ENCODE data around the gene TNS1. TPM values are rescaled to one million over a fixed set of nuclear protein-coding genes. Genes with fewer than 3 reads are reported as not detected.

TNS1 gene
- total RNA-seq, 1 experiment from 2014 or later = 6.2 TPM

DNA sequence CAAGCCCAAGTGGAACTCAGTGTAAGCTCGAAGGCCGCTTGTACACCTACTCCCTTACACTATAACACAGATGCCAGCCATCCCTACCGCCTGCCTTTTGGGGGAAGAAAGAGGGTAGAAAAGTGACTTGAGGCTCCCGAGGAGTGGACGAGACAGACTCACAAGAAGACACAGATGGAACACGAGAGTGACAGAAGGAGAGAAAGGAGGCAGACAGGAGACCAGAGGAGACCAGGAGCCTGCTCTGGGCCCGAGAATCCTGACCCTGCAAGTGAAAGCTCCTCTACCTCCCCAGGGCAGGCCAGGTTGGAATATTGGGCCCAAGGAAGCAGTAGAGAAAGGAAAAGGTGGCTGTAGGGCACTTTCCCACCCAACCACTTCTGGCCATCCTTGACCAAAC, 23.4 kb upstream of the TNS1 start:
- no TSS peak for BruUV-seq (replicated peaks)
- Histone ChIP-seq H4K20me1 (ENCODE audit: insufficient read depth) (no peaks in the 10 kb centered on the region), H2AFZ (ENCODE audit: low read depth, low read length, poor library complexity, severe bottlenecking) (no peak overlapping the region), H3K4me1 (ENCODE audit: control insufficient read depth in 1 of 2, insufficient read depth in 2 of 2, low read length in 2 of 2) (no peaks in the 10 kb centered on the region), H3K79me2 (ENCODE audit: insufficient read depth, low read length) (no peaks in the 10 kb centered on the region), H3K4me3 (replicated peaks in 1 of 2; ENCODE audit: low read depth in 1 of 2, low read length in 2 of 2) (no peak overlapping the region), H3K9me3 (ENCODE audit: control insufficient read depth in 1 of 2, insufficient read depth in 1 of 2, low read depth in 1 of 2, low read length in 2 of 2) (no peaks in the 10 kb centered on the region), H3K4me2 (ENCODE audit: low read length) (no peak overlapping the region), H3K27me3 (ENCODE audit: insufficient read depth, low read length) (no peaks in the 10 kb centered on the region), H3K9ac (ENCODE audit: low read length) (no peak overlapping the region), H3K36me3 (ENCODE audit: control insufficient read depth in 1 of 2, insufficient read depth in 2 of 2, low read length in 2 of 2) (no peaks in the 10 kb centered on the region), H3K27ac (ENCODE audit: low read depth, low read length) (no peak overlapping the region), H3K9me2 (ENCODE audit: insufficient read depth) (no peaks in the 10 kb centered on the region)
- TF ChIP-seq SIN3A (IDR thresholded peaks at IDR 0.05; ENCODE audit: low read depth) (no peak), TCF7L2 (IDR thresholded peaks at IDR 0.05; ENCODE audit: borderline replicate concordance, extremely low read depth, insufficient read depth, insufficient read length) (no peak), EZH2 (IDR thresholded peaks at IDR 0.05) (no peak), POLR2AphosphoS5 (IDR thresholded peaks at IDR 0.05; ENCODE audit: low read depth, low read length) (no peak), JUND (IDR thresholded peaks at IDR 0.05) (no peak), ZNF274 (IDR thresholded peaks at IDR 0.05; ENCODE audit: low read depth, low read length) (no peak), SP1 (IDR thresholded peaks at IDR 0.05; ENCODE audit: low read depth) (no peak), YY1 (IDR thresholded peaks at IDR 0.05; ENCODE audit: extremely low read depth, insufficient replicate concordance, low read depth, low read length) (no peak), CEBPB (IDR thresholded peaks at IDR 0.05; ENCODE audit: low read depth) (no peak), ZFX (IDR thresholded peaks at IDR 0.05) (no peak), EGR1 (IDR thresholded peaks at IDR 0.05; ENCODE audit: low read depth) (no peak), FOSL1 (IDR thresholded peaks at IDR 0.05; ENCODE audit: low read depth) (no peak), SRF (IDR thresholded peaks at IDR 0.05; ENCODE audit: low read depth) (no peak), POLR2A (IDR thresholded peaks at IDR 0.05; ENCODE audit: borderline replicate concordance, extremely low read depth, insufficient read depth, insufficient read length) (no peak)
- TF ChIP-seq, protein P1, sequence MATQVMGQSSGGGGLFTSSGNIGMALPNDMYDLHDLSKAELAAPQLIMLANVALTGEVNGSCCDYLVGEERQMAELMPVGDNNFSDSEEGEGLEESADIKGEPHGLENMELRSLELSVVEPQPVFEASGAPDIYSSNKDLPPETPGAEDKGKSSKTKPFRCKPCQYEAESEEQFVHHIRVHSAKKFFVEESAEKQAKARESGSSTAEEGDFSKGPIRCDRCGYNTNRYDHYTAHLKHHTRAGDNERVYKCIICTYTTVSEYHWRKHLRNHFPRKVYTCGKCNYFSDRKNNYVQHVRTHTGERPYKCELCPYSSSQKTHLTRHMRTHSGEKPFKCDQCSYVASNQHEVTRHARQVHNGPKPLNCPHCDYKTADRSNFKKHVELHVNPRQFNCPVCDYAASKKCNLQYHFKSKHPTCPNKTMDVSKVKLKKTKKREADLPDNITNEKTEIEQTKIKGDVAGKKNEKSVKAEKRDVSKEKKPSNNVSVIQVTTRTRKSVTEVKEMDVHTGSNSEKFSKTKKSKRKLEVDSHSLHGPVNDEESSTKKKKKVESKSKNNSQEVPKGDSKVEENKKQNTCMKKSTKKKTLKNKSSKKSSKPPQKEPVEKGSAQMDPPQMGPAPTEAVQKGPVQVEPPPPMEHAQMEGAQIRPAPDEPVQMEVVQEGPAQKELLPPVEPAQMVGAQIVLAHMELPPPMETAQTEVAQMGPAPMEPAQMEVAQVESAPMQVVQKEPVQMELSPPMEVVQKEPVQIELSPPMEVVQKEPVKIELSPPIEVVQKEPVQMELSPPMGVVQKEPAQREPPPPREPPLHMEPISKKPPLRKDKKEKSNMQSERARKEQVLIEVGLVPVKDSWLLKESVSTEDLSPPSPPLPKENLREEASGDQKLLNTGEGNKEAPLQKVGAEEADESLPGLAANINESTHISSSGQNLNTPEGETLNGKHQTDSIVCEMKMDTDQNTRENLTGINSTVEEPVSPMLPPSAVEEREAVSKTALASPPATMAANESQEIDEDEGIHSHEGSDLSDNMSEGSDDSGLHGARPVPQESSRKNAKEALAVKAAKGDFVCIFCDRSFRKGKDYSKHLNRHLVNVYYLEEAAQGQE (IDR thresholded peaks at IDR 0.05; ENCODE audit: low read depth) = no peak
- TF ChIP-seq, protein P2, sequence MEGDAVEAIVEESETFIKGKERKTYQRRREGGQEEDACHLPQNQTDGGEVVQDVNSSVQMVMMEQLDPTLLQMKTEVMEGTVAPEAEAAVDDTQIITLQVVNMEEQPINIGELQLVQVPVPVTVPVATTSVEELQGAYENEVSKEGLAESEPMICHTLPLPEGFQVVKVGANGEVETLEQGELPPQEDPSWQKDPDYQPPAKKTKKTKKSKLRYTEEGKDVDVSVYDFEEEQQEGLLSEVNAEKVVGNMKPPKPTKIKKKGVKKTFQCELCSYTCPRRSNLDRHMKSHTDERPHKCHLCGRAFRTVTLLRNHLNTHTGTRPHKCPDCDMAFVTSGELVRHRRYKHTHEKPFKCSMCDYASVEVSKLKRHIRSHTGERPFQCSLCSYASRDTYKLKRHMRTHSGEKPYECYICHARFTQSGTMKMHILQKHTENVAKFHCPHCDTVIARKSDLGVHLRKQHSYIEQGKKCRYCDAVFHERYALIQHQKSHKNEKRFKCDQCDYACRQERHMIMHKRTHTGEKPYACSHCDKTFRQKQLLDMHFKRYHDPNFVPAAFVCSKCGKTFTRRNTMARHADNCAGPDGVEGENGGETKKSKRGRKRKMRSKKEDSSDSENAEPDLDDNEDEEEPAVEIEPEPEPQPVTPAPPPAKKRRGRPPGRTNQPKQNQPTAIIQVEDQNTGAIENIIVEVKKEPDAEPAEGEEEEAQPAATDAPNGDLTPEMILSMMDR (IDR thresholded peaks at IDR 0.05 in 2 of 3, conservative IDR thresholded peaks at IDR 0.05 in 1 of 3; ENCODE audit: borderline replicate concordance in 1 of 3, insufficient read depth in 1 of 3, low read depth in 2 of 3, low read length in 2 of 3) = no peak
- TF ChIP-seq, protein P3, sequence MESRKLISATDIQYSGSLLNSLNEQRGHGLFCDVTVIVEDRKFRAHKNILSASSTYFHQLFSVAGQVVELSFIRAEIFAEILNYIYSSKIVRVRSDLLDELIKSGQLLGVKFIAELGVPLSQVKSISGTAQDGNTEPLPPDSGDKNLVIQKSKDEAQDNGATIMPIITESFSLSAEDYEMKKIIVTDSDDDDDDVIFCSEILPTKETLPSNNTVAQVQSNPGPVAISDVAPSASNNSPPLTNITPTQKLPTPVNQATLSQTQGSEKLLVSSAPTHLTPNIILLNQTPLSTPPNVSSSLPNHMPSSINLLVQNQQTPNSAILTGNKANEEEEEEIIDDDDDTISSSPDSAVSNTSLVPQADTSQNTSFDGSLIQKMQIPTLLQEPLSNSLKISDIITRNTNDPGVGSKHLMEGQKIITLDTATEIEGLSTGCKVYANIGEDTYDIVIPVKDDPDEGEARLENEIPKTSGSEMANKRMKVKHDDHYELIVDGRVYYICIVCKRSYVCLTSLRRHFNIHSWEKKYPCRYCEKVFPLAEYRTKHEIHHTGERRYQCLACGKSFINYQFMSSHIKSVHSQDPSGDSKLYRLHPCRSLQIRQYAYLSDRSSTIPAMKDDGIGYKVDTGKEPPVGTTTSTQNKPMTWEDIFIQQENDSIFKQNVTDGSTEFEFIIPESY (IDR thresholded peaks at IDR 0.05; ENCODE audit: extremely low read depth, insufficient replicate concordance, low read length) = no peak
- TF ChIP-seq, protein P4, sequence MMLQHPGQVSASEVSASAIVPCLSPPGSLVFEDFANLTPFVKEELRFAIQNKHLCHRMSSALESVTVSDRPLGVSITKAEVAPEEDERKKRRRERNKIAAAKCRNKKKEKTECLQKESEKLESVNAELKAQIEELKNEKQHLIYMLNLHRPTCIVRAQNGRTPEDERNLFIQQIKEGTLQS (IDR thresholded peaks at IDR 0.05) = no peak
- intact Hi-C loops (cut with micrococcal nuclease) = no loop called here
- ATAC-seq = no peak
- CTCF ChIA-PET = no interaction called here
- POLR2A ChIA-PET = no interaction called here
- no peak for DNase-seq (ENCODE audit: low read depth, low spot score)
- RAD21 ChIA-PET (ENCODE audit: low non-redundant PET in 1 of 2, low total read pairs in 2 of 2, uncharacterized antibody in 2 of 2, unreplicated experiment in 2 of 2) = no interaction called here

Data from HCT116 (cell line).